ENCODE measurements around the gene ROBO2. TPM values are rescaled to one million over a fixed set of nuclear protein-coding genes. Genes with fewer than 3 reads are reported as not detected.

Gene ROBO2
- total RNA-seq, 6 donors from 2014 or later, result 12.0 to 29.1 (median 14.0) TPM

GRCh38 chr3:77535116-77535515 is 495.2 kb downstream of the ROBO2 start:
- Histone ChIP-seq H3K9me3 (no peaks in the 10 kb centered on the region), H3K27me3 (no peaks in the 10 kb centered on the region), H3K27ac (no peak overlapping the region), H3K36me3 (no peaks in the 10 kb centered on the region), H3K4me1 (no peaks in the 10 kb centered on the region), H3K4me3 (no peak overlapping the region)
- TF ChIP-seq POLR2AphosphoS5 (IDR thresholded peaks at IDR 0.05) (no peak), EP300 (IDR thresholded peaks at IDR 0.05) (no peak), POLR2A (IDR thresholded peaks at IDR 0.05) (no peak)
- TF ChIP-seq, protein P1, sequence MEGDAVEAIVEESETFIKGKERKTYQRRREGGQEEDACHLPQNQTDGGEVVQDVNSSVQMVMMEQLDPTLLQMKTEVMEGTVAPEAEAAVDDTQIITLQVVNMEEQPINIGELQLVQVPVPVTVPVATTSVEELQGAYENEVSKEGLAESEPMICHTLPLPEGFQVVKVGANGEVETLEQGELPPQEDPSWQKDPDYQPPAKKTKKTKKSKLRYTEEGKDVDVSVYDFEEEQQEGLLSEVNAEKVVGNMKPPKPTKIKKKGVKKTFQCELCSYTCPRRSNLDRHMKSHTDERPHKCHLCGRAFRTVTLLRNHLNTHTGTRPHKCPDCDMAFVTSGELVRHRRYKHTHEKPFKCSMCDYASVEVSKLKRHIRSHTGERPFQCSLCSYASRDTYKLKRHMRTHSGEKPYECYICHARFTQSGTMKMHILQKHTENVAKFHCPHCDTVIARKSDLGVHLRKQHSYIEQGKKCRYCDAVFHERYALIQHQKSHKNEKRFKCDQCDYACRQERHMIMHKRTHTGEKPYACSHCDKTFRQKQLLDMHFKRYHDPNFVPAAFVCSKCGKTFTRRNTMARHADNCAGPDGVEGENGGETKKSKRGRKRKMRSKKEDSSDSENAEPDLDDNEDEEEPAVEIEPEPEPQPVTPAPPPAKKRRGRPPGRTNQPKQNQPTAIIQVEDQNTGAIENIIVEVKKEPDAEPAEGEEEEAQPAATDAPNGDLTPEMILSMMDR (IDR thresholded peaks at IDR 0.05), result no peak
- no peak for ATAC-seq (ENCODE audit: low FRiP score in 2 of 2)
- 59 to 60% methylated on average over 2 of the region's 2 CpGs for WGBS, 2 donors
- DNase-seq, result no peak

GRCh38 chr3:77536038-77536775 is 496.3 kb downstream of the ROBO2 start:
- no peak for ATAC-seq (ENCODE audit: low FRiP score in 2 of 2)
- Histone ChIP-seq H3K36me3 (no peaks in the 10 kb centered on the region), H3K4me1 (no peaks in the 10 kb centered on the region), H3K9me3 (no peaks in the 10 kb centered on the region), H3K4me3 (no peak overlapping the region), H3K27me3 (no peaks in the 10 kb centered on the region), H3K27ac (no peak overlapping the region)
- DNase-seq, result no peak
- WGBS, 2 donors, result 87 to 93% methylated on average over 3 of the region's 3 CpGs
- no peak for TF ChIP-seq POLR2AphosphoS5 (IDR thresholded peaks at IDR 0.05)

- H3K4me3 ChIP-seq, result no peak overlapping the region
- no peaks in the 10 kb centered on the region for H3K9me3 ChIP-seq
- no peaks in the 10 kb centered on the region for H3K36me3 ChIP-seq
- ATAC-seq (ENCODE audit: low FRiP score in 2 of 2), result no peak
- H3K27me3 ChIP-seq, result no peaks in the 10 kb centered on the region
- H3K27ac ChIP-seq, result no peak overlapping the region
- WGBS, 2 donors, result 91 to 94% methylated on average over 11 of the region's 11 CpGs
- no peak for TF ChIP-seq POLR2AphosphoS5 (IDR thresholded peaks at IDR 0.05)
- TF ChIP-seq, protein P1 (IDR thresholded peaks at IDR 0.05), result no peak
- no peak for TF ChIP-seq POLR2A (IDR thresholded peaks at IDR 0.05)
- no peak for TF ChIP-seq EP300 (IDR thresholded peaks at IDR 0.05)
- no peaks in the 10 kb centered on the region for H3K4me1 ChIP-seq
- DNase-seq, result peak in 1 of 2 donors; percentile 5
Measured at GRCh38 chr3:77539014-77539413, 499.1 kb downstream of the ROBO2 start.

DNA sequence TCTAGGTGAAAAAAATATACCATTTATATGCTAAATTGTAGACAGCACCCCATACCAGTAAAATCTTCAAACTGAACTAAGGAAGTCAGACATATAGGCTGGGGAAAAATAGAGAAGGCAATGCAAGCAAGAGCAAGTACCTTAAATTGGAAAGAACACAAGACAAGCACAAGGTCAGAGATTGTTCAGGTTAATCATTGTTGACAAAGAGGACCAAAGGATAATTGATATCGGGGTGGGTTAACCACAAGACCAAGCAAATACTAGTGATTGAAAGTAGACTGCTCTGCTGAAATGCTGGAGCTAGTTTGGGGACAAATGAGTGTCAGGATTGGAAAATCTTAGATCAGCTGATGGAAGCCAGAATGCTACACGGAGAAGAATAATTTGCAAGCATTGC is 499.8 kb downstream of the ROBO2 start:
- H3K36me3 ChIP-seq, result no peaks in the 10 kb centered on the region
- H3K4me3 ChIP-seq, result no peak overlapping the region
- TF ChIP-seq POLR2AphosphoS5 (IDR thresholded peaks at IDR 0.05) (no peak), EP300 (IDR thresholded peaks at IDR 0.05) (no peak), POLR2A (IDR thresholded peaks at IDR 0.05) (no peak)
- TF ChIP-seq, protein P1 (IDR thresholded peaks at IDR 0.05), result no peak
- no peak for DNase-seq
- no peaks in the 10 kb centered on the region for H3K27me3 ChIP-seq
- H3K9me3 ChIP-seq, result no peaks in the 10 kb centered on the region
- H3K4me1 ChIP-seq, result no peaks in the 10 kb centered on the region
- no peak for ATAC-seq (ENCODE audit: low FRiP score in 2 of 2)
- no peak overlapping the region for H3K27ac ChIP-seq
- WGBS, 2 donors, result 60 to 79% methylated on average over 1 to 2 of the region's 2 CpGs

DNA sequence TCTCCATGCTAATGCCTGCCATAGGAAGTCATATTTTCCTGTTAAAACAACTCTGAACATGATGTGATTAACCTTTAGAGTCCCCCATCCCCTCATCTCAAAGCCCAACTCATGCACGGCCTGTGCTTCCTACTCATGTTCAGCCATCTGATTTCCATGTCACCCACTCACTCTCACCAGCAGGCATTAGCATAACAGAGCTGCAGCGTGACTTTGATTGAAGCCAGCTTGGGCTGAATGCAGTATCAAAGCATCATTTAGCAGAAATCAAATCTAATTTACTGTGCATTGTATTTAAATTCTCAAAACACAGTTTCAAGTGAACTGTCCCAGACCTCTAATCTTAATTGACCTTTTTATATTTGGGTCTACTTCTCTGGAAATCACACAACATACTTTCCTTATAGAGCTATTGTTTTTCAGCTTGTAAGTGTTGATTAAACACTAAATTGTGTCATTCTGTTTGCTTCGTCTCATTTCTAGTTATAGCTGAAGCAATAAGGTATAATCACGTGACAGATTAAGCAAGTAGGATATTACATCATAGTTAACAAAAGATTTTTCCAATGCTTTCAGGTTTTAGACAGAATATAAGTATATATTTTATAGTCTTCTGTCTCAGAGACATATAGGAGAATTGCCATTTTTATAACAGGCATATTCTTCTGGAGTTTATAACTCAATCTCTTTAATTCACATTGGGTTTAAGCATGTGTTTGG is 501.5 kb downstream of the ROBO2 start:
- ATAC-seq (ENCODE audit: low FRiP score in 2 of 2) (no peak), DNase-seq (peak in 1 of 2 donors; percentile 20)
- Histone ChIP-seq H3K4me1 (no peaks in the 10 kb centered on the region), H3K9me3 (no peaks in the 10 kb centered on the region), H3K27ac (no peak overlapping the region), H3K27me3 (no peaks in the 10 kb centered on the region), H3K4me3 (no peak overlapping the region), H3K36me3 (no peaks in the 10 kb centered on the region)
- TF ChIP-seq EP300 (IDR thresholded peaks at IDR 0.05), result no peak
- TF ChIP-seq POLR2AphosphoS5 (IDR thresholded peaks at IDR 0.05), result no peak
- TF ChIP-seq, protein P1 (IDR thresholded peaks at IDR 0.05), result no peak
- TF ChIP-seq POLR2A (IDR thresholded peaks at IDR 0.05), result no peak
- WGBS, 2 donors, result 36 to 37% methylated on average over 4 of the region's 4 CpGs
